Iris pigment epithelial cell (primary cell): Measurements from ENCODE around the gene INSL4.

ENCODE experiments used
- DNase-seq: peaks from one replicate; pipeline ENCODE4 v3.0.0-alpha.2; 2011; ENCODE audit warnings: low read depth

INSL4 gene

DNA sequence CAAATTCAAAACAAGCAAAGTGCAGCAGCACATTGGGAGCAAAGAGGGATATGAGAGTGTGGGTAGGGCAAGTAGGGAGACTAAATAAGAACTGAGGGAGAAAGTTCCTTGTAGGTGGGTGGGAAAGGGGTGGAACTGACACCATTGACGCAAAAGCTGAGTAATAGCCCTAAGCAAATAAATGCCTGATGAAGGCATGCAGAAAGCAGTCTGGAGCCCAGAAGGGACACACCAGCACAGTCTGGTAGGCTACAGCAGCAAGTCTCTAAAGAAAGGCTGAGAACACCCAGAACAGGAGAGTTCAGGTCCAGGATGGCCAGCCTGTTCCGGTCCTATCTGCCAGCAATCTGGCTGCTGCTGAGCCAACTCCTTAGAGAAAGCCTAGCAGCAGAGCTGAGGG lies at the start of gene INSL4:
Gene INSL4, plus strand, starts transcription at position 208 of the 400 bp plus-strand sequence. Its CDS starts 105 bp downstream, at position 313.
- peak; percentile 7 for DNase-seq

DNA sequence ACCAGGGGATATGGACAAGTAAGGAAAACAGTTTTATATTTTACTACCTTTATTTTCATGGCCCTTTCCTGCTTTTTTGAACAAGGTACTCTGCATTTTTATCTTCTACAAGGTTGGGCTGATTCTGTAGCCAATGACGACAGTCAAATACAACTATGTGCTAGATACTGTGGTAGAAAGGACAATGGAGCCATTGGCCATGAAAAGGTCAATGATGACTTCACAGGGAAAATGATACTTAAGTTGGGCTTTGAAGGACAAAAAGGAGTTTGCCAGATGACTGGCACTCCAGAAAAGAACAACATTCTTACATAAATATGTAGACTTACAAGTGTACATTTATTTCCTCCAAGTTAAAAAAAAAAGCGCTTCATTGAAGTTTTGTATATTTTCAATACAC lies 46.4 kb upstream of the INSL4 start:
- no peak for DNase-seq

DNA sequence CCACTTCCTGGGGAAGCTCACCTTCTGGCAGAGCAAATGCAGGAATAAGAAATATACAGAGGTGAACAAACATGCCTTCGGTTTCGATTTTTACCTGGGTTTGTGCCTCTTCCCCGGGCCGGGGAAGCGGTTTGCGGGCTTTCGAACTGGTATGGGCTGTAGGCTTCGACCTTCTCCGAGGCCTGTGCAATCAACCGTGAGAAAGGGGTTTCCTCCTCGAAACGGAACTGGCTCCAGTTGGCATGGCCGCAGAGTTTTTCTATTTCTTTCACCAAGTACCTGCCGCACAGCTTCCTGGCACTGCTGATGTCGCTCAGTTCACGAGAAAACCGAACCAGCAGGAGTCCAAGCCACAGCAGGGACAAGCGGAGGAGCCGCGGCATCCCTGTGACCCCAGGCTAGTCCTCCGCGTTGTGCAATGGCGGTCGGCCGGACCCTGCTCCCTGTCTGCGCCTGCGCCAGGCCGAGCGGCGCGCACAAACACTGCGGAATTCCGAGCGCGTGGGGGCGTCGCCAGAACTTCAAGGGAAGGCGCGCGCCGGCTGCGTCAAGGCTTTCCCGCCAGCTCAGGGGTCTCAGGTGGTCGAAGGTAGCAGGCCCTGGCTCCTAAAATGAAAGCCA lies 45.9 kb upstream of the INSL4 start, which contains the start of gene INSL6:
Gene INSL6, minus strand, starts transcription at position 420 of the 621 bp plus-strand sequence. Its CDS starts 37 bp downstream, at position 383.
- DNase-seq, result no peak

GRCh38 chr9:5186416-5187169 lies 44.6 kb upstream of the INSL4 start:
- DNase-seq, result peak; percentile 74

DNA sequence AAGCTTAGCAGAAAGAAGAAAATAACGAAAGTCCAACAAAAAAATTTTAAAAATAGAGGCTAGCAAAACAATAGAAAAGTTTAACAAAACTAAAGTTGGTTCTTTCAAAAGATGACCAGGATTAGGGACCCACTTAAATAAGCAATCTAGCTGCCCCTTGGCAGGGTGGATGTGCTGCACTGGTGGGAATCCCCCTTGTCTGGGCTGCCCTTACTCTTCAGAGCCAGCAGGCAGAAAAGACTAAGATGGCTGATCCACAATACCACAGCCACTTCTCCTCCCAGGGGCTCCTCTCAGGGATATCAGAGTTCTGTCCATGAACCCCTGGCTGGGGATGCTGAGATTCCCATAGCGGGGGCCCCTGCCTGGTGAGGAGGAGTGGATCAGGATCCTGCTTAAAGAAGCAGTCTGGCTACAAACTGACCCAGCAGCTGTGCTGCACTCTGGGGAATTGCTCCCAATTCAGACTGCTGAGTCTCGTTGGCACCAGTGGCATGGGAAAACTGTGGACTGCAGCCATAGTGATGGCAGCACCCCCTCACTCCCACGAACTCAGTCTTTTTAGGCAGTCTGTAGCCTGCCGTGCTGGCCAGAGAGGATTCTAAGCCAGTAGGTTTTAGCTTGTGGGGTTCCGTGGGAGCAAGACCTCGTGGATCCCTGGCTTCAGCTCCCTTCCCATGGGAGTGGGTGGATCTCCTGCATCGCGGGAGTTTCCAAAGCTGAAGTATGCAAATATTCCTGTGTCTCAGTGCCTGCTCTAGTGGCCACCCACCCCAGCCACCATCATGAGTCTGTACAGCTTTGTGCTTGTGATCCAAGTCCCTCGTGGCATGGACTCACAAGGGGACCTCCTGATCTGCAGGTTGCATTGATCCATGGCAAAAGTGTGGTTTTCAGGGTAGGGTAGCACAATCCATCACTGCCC lies 42.9 kb upstream of the INSL4 start:
- DNase-seq, result no peak

DNA sequence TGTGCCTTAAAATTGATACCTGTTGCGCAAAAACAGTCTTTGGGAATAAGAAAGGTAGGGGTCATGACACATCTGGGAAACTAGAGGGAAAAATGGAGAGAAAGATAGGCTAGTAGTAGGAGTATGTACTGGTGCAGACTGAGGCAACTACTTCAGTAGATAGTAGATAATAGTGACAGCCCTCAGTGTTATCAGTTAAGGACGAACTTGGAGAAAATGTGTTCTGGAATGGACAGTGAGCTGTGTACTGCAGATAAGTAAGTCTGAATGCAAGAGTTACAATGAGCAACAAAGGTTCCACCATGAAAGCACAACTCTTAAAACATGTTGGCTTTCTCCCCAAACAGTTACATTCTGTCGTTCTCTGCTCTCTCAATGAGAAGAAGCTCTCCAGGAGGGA lies 39.2 kb upstream of the INSL4 start:
- DNase-seq, result no peak

- DNase-seq, result no peak
Measured at GRCh38 chr9:5193345-5193744, 37.9 kb upstream of the INSL4 start.

GRCh38 chr9:5195463-5195862 lies 35.8 kb upstream of the INSL4 start:
- peak; percentile 1 for DNase-seq

DNA sequence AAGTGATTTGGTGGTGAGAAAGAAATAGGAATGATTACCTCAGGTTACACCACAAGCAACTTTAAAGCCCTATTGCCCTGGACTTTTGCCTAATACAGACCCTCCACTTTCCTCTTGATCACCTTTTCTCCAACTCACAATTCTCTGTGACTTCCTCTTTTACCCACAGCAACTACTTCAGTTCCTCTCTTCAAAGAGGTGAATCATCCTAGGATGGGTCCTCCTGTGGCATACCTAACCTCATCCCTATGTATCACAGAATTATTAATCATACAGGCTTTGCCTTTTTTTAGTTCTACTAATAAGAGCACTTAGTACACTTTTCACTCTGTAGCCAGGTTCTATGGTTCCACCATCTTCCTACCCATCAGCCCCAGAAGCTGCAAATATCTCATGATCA lies 26.1 kb upstream of the INSL4 start:
- no peak for DNase-seq

DNA sequence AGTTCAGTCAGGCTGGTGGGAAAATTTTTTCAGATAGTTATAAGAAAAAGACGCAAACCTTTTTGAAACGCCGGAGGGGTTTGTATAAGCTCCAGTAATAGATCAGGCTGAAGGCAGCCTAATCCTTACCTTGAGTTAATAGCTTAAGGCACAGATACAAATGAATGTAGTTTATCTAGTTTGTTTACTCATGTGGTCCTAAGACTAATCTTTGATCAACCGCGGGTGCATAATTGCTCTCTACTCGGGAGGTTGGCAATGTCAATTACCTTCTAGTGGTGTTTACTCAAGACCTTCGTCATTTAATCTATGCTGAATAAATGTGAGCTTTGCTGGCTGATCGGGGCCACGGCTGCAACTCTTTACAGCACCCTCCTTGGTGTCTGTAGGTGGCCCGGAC lies 665 bp upstream of the INSL4 start:
- no peak for DNase-seq

GRCh38 chr9:5263351-5264218 lies 32.4 kb downstream of the INSL4 start:
- peak; percentile 26 for DNase-seq

DNA sequence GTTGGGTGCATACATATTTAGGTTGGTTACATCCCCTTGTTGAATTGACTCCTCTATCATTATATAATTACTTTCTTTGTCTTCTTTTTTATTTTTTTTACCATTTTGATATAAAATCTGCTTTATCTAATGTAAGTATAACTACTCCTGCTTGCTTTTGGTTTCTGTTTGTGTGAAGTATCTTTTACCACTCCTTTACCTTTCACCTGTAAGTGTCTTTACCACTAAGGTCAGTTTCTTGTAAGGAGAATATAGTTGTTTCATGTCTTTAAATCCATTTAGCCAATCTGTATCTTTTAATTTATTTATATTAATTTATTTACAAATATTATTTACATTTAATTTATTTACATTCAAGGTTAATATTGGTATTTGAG lies 33.0 kb downstream of the INSL4 start:
- DNase-seq, result no peak

DNA sequence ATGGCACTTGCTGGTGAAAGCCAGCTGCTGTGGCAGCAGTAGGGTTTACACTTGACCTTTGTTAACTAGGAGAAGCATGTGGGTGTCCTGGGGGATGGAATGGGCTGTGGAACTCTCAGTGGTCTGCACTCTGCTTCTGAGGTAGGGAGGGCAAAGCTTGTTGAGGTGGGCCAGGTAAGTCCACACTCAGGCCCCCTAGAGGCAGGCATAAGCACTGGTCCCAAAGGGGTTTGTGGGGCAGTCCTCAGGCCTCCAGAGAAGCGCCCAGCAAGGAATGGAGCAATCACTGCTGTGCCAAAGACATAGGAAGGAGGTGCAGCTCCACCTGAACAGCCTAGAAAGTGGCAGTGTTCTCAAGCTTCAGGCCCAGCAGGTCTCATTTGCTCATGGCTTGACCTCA lies 34.7 kb downstream of the INSL4 start:
- no peak for DNase-seq

GRCh38 chr9:5269249-5269715 lies 38.1 kb downstream of the INSL4 start:
- DNase-seq, result peak; percentile 78

DNA sequence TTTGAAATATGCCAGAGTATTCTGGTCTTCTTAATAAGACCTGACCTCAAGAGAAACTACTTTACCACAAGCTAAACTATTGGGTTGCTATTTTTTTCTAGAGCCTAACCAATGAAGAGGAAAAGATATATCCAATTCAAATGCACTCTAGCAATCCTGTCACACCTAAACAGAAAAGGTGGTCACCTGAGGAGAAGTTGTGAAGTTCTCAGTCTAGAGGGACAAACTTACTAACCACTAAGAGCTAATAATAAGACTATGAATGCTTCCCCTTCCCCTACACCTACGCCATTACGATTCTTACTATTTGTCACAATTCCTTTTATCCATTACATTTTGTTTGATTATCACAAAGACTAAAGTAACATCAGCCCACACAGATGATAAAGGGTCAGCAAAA lies 43.6 kb downstream of the INSL4 start:
- DNase-seq, result no peak

- no peak for DNase-seq
Measured at GRCh38 chr9:5278486-5278885, 47.3 kb downstream of the INSL4 start.
